Caco-2 (cell line): Measurements from ENCODE around the gene NRF1. TPM values are rescaled to one million over a fixed set of nuclear protein-coding genes. Genes with fewer than 3 reads are reported as not detected.
"Not testable (repeated sequence)": the region's sequence is repeated elsewhere in the genome, so short reads cannot be mapped to it uniquely, and the experiment has no call there.

Source experiments
- BruUV-seq: library from RNA; stranded (reverse); fragments of 400-500 nt; replicated peaks from 2 replicates; lab custom pipeline; 2021; lab: Mats Ljungman, UMichigan
- CTCF ChIA-PET: fragments of 300-600 bp; sonication (Branson Sonifier 250); formaldehyde crosslinking; loops from one replicate; lab custom pipeline; 2022; ENCODE audit warnings: antibody characterized with exemption; lab: Charles Lee
- POLR2A ChIA-PET: fragments of 300-600 bp; sonication (Branson Sonifier 250); formaldehyde crosslinking; loops from one replicate; lab custom pipeline; 2022; ENCODE audit warnings: antibody characterized with exemption; lab: Charles Lee
- DNase-seq, 2 experiments: peaks; one replicate each; pipeline versions ENCODE4 v3.0.0 to v3.0.0-alpha.2; 2020 to 2022
- H3K27me3 ChIP-seq: replicated peaks from 2 replicates; pipeline ENCODE4 v1.6.0; 2011; ENCODE audit warnings: low read length; ENCODE audit not compliant: control insufficient read depth, insufficient read depth
- H3K36me3 ChIP-seq: 2 replicates; pipeline ENCODE4 v1.5.1; 2011; ENCODE audit warnings: low read length; ENCODE audit not compliant: control insufficient read depth, insufficient read depth
- H3K4me1 ChIP-seq: fragments of 250-450 bp; sonication (Bioruptor Pico); 2 replicates; pipeline ENCODE4 v1.5.1; 2020; ENCODE audit warnings: mild to moderate bottlenecking
- H3K4me3 ChIP-seq: 2 replicates; pipeline ENCODE4 v1.5.1; 2011; ENCODE audit warnings: low read depth, mild to moderate bottlenecking, control low read depth, low read length
- H3K9me3 ChIP-seq: fragments of 250-450 bp; sonication (Bioruptor Pico); 2 replicates; pipeline ENCODE4 v1.5.1; 2020; ENCODE audit warnings: mild to moderate bottlenecking, moderate library complexity
- H3K27ac Mint-ChIP-seq: one replicate; pipeline ENCODE4 v1.8.0; 2022; ENCODE audit warnings: mixed read lengths; ENCODE audit not compliant: unreplicated experiment
- H3K27me3 Mint-ChIP-seq: one replicate; pipeline ENCODE4 v1.8.0; 2022; ENCODE audit warnings: mixed read lengths; ENCODE audit not compliant: insufficient read depth, unreplicated experiment
- H3K36me3 Mint-ChIP-seq: one replicate; pipeline ENCODE4 v1.8.0; 2022; ENCODE audit warnings: mild to moderate bottlenecking, mixed read lengths; ENCODE audit not compliant: insufficient read depth, unreplicated experiment
- H3K4me1 Mint-ChIP-seq: one replicate; pipeline ENCODE4 v1.8.0; 2022; ENCODE audit warnings: low read depth, mixed read lengths; ENCODE audit not compliant: unreplicated experiment
- H3K4me3 Mint-ChIP-seq: one replicate; pipeline ENCODE4 v1.8.0; 2022; ENCODE audit warnings: mild to moderate bottlenecking, moderate library complexity, mixed read lengths; ENCODE audit not compliant: unreplicated experiment
- H3K9me3 Mint-ChIP-seq: one replicate; pipeline ENCODE4 v1.8.0; 2022; ENCODE audit warnings: mixed read lengths; ENCODE audit not compliant: unreplicated experiment
- CTCF ChIP-seq, 2 experiments: fragments of 200-600 bp in 1 of 2; IDR thresholded peaks; 1 replicate in 1 of 2; 2 replicates in 1 of 2; pipeline versions ENCODE4 v1.5.1 to v1.8.0; 2011 to 2022; ENCODE audit warnings: antibody characterized with exemption in 1 of 2, control low read depth in 1 of 2, inconsistent platforms in 1 of 2, low read depth in 1 of 2, low read length in 1 of 2, mild to moderate bottlenecking in 1 of 2, moderate library complexity in 1 of 2; ENCODE audit not compliant: insufficient read depth in 1 of 2, severe bottlenecking in 1 of 2, unreplicated experiment in 1 of 2
- intact Hi-C: fragments of 100-400 bp; cut with micrococcal nuclease; formaldehyde crosslinking; loops from one replicate; pipeline ENCODE4 v1.10.0; 2022; ENCODE audit not compliant: unreplicated experiment
- total RNA-seq: library from RNA; stranded (reverse); gene quantifications from 2 replicates; pipeline ENCODE4 v1.2.3, GENCODE V29; 2022

NRF1 gene
- total RNA-seq, 1 experiment from 2014 or later, result 22.5 TPM

GRCh38 chr7:129655811-129656210, 44.3 kb downstream of the NRF1 start:
- no peak overlapping the region for H3K27ac Mint-ChIP-seq
- H3K4me3 Mint-ChIP-seq, result no peak overlapping the region
- DNase-seq, result no peak
- intact Hi-C loops, result no loop called here
- H3K4me1 Mint-ChIP-seq, result no peaks in the 10 kb centered on the region
- ChIA-PET POLR2A (no interaction called here), CTCF (no interaction called here)
- Histone ChIP-seq H3K36me3 (no peaks in the 10 kb centered on the region; the same call in 1 of the 2 replicates), H3K4me3 (no peak overlapping the region), H3K9me3 (peaks cover 4% of the 10 kb centered on the region; the same call in 1 of the 2 replicates), H3K4me1 (no peaks in the 10 kb centered on the region), H3K27me3 (no peaks in the 10 kb centered on the region)
- no TSS peak for BruUV-seq
- peaks cover 28% of the 10 kb centered on the region for H3K36me3 Mint-ChIP-seq
- H3K27me3 Mint-ChIP-seq, result no peaks in the 10 kb centered on the region
- H3K9me3 Mint-ChIP-seq, result peaks cover 11% of the 10 kb centered on the region
- TF ChIP-seq CTCF (IDR thresholded peaks at IDR 0.05; ENCODE audit: insufficient read depth in 1 of 2, low read depth in 1 of 2, low read length in 1 of 2, severe bottlenecking in 1 of 2, unreplicated experiment in 1 of 2), result no peak

GRCh38 chr7:129657363-129657762, 45.8 kb downstream of the NRF1 start:
- DNase-seq, result no peak
- Histone ChIP-seq H3K4me3 (no peak overlapping the region), H3K36me3 (peaks cover 1% of the 10 kb centered on the region; the same call in 1 of the 2 replicates), H3K27me3 (no peaks in the 10 kb centered on the region), H3K4me1 (no peaks in the 10 kb centered on the region), H3K9me3 (peaks cover 18% of the 10 kb centered on the region; the same call in 1 of the 2 replicates)
- BruUV-seq, result no TSS peak
- intact Hi-C loops, result no loop called here
- Mint-ChIP-seq H3K27ac (no peak overlapping the region), H3K9me3 (peaks cover 24% of the 10 kb centered on the region), H3K4me1 (no peaks in the 10 kb centered on the region), H3K36me3 (peaks cover 44% of the 10 kb centered on the region), H3K4me3 (no peak overlapping the region), H3K27me3 (no peaks in the 10 kb centered on the region)
- no peak for TF ChIP-seq CTCF (IDR thresholded peaks at IDR 0.05; ENCODE audit: insufficient read depth in 1 of 2, low read depth in 1 of 2, low read length in 1 of 2, severe bottlenecking in 1 of 2, unreplicated experiment in 1 of 2)
- CTCF ChIA-PET, result no interaction called here
- POLR2A ChIA-PET, result no interaction called here

DNA sequence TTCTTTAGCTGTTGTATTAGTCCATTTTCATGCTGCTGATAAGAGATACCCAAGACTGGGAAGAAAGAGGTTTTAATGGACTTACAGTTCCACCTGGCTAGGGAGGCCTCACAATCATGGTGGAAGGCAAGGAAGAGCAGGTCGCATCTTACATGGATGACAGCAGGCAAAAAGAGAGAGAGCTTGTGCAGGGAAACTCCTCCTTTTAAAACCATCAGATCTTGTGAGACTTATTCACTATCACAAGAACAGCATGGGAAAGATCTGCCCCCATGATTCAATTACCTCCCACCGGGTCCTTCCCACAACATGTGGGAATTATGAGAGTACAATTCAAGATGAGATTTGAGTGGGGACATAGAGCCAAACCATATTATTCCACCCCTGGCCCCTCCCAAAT, 48.4 kb downstream of the NRF1 start:
- Mint-ChIP-seq H3K9me3 (peaks cover 29% of the 10 kb centered on the region), H3K36me3 (peaks cover 45% of the 10 kb centered on the region)
- H3K4me3 Mint-ChIP-seq, intact Hi-C loops, H3K4me1 ChIP-seq, CTCF ChIA-PET, H3K27me3 Mint-ChIP-seq, H3K4me3 ChIP-seq, BruUV-seq, H3K27ac Mint-ChIP-seq, POLR2A ChIA-PET, DNase-seq, H3K4me1 Mint-ChIP-seq, H3K27me3 ChIP-seq, H3K36me3 ChIP-seq: not testable (repeated sequence)
- peaks cover 19% of the 10 kb centered on the region; the same call in 1 of the 2 replicates for H3K9me3 ChIP-seq
